GM12874 (cell line): ENCODE results near the gene AGAP1.

Experiments
- TF ChIP-seq, protein P1 (sequence below): IDR thresholded peaks from 2 replicates; pipeline ENCODE4 v1.5.1; 2011; ENCODE audit warnings: low read depth, mild to moderate bottlenecking, control low read depth, low read length, moderate library complexity; ENCODE audit not compliant: insufficient read depth

AGAP1 gene

DNA sequence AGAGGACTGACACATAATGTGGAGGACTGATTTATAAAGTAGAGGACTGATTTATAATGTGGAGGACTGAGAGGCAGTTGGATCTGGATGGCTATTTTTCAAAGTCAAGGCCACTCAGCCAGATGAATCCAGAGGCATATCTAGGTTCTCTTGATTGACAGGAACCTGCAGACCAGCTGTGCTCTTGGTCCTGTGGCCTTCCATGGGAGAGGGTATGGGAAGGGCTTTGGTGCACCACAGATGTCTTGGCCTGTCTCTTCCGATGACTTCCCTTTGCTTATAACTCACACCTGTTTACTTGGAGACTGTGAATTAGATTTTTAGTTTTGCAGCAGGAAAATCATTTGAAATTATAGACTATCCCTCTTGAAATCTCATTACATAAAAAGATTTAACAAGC lies 32.3 kb downstream of the AGAP1 start:
- TF ChIP-seq, protein P1, sequence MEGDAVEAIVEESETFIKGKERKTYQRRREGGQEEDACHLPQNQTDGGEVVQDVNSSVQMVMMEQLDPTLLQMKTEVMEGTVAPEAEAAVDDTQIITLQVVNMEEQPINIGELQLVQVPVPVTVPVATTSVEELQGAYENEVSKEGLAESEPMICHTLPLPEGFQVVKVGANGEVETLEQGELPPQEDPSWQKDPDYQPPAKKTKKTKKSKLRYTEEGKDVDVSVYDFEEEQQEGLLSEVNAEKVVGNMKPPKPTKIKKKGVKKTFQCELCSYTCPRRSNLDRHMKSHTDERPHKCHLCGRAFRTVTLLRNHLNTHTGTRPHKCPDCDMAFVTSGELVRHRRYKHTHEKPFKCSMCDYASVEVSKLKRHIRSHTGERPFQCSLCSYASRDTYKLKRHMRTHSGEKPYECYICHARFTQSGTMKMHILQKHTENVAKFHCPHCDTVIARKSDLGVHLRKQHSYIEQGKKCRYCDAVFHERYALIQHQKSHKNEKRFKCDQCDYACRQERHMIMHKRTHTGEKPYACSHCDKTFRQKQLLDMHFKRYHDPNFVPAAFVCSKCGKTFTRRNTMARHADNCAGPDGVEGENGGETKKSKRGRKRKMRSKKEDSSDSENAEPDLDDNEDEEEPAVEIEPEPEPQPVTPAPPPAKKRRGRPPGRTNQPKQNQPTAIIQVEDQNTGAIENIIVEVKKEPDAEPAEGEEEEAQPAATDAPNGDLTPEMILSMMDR, result no peak

DNA sequence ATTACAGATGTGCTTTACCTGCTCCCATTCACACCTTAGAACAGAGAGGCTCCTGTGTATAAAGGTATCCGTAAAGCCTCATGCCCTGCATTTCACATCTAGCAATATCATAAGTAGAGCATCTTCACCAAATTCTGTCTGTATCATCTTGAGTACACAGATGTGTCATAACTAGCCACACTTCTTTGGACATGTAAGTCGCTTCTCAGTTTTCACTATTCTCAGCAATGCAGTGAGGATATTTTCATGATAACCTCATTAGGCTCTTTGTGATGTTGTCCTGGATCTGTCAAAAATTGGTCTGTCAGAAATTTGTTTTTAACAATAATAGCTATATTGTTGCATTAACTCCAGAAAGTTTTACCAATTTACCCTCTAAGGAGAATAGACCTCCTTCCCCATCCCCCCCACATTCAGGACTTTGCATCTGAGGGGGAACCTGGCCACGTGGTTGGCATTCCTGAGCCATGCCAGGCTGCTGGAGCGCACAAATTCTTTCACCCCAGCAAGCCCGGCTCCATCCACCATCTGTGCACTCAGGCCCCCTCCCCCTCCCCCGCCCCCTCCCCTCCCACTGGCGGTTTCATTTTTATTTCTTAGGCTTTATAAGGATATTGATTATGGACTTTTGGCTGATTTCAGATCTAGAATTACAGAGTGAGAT lies 34.1 kb downstream of the AGAP1 start:
- TF ChIP-seq, protein P1, result no peak

DNA sequence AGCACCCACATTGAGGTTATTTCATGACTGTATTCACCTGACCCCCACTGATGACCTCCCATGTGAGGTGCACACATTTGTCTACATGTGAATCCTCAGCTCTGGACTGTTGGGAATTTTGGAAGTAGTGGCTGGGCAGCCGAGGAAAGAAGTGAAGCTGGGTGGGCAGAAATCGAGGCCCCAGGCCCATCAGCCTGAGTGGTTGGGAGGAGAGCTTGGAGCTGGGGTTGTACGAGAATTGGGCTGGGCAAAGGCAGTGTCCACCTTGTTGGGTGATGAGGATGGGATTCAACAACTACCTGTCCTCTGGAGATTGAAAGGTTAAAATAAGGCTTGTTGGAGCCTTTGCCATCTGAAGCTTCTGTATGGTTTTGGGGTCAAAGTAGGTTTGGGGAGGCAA lies 35.8 kb downstream of the AGAP1 start:
- TF ChIP-seq, protein P1, result no peak

DNA sequence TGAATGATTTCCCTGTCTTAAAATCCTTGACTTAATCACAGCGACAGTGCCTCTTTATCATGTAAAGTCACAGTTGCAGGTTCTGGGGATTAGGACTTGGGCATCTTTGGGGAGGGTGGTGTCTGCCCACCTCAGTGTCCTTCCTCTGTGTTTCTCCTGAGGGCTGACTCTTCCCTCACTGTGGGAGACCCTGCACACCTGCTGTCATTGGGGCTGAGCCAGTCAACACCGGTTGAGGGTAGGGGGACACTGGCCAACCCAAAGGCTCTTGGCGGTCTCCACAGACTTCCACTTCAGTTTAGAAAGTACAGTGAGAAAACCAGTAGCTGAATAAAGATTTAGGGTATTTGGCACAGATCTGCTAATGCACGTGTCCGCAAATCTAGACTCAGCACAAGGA lies 36.9 kb downstream of the AGAP1 start:
- TF ChIP-seq, protein P1, result no peak

DNA sequence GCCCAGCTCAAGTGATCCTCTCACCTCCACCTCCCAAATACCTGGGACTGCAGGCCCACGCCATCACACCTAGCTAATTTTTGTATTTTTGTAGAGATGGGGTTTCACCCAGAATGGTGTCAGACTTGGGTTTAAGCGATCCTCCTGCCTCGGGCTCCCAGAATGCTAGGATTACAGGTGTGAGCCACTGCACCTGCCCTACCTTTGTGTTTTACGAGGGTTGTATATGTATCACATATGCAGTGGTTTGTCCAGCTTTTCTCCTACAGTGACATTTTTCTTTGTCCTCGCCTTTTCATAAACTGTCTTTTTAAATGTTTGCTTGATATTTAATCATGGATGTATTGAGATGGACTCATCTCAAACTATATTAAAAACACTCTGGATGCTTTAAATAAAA lies 38.5 kb downstream of the AGAP1 start:
- TF ChIP-seq, protein P1, result no peak

DNA sequence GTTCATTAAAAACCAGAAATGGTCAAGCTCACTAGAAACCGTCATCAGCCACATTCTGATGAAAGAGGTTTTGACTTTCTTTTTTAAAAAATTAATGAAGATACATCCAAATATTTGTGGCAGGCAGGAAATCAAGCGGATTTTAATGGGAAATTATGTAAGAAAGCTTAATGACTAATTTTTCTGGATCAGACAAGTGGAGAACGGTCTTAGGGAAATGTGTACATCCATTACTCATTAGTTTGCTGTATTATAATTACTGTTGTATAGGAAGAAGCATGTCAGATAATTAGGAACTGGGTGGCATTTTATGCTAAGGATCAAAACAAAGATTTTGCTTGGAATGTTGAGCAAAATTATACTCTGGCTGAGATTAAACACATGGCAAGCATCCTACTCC lies 39.4 kb downstream of the AGAP1 start:
- TF ChIP-seq, protein P1, result no peak

DNA sequence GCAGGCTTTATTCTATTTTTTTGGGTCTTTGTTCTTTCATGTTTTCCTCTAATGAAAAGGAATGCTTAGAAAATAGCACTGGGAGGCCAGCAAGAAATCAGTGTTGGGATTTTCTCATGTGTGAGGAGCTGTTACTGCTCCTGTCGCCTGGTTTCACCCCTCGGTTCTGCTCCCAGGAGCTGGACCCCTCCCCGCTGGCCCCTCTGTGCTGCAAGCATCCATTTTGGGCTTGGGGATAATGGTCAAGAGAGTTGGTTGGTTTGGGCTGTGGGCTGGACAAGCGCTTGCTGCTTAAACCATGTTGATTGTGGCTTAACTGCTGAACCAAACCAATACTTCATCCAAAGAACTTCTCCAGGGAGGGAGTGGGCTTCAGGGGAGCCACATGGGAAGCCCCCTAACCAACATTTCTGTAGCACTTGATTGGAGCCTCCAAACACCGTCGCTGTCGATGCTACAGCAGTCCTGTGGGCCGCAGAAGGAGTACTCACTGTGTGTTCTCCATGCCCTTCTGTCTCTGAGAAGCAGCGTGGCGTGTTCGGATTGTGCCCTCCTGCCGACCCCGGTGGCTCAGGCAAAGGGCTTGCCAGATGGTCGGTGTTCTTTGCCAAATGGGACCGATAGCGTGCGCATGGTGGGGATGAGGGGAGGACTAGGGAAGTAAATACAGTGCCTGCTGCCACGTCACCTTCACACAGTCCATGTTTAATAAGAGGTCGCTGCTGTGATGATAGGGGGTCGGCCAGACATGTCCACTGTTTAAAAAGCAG lies 40.0 kb downstream of the AGAP1 start:
- TF ChIP-seq, protein P1, result no peak
